GM23338 (cell line): Measurements from ENCODE around the gene DCST2. TPM values are rescaled to one million over a fixed set of nuclear protein-coding genes. Genes with fewer than 3 reads are reported as not detected.

ENCODE experiments used
- ATAC-seq: fragments of 200-7000 bp; cut with Tn5 transposase; 3 replicates; pipeline ENCODE4 v1.9.1; 2020
- DNase-seq: peaks from one replicate; pipeline ENCODE4 v3.0.0-alpha.2; 2015; ENCODE audit warnings: low spot score
- H2AFZ ChIP-seq: fragments of 200-600 bp; sonication (generic); 2 replicates; pipeline ENCODE4 v1.8.0; 2016; ENCODE audit warnings: antibody characterized with exemption, mild to moderate bottlenecking, moderate library complexity
- H3F3A ChIP-seq: fragments of 200-600 bp; sonication (generic); replicated peaks from 2 replicates; pipeline ENCODE4 v1.8.0; 2017; ENCODE audit warnings: antibody characterized with exemption, mixed run types, low read depth
- H3K27ac ChIP-seq: fragments of 200-600 bp; sonication (generic); 2 replicates; pipeline ENCODE4 v1.6.1; 2016; ENCODE audit warnings: low read depth
- H3K27me3 ChIP-seq: fragments of 200-600 bp; sonication (generic); 2 replicates; pipeline ENCODE4 v1.8.0; 2016; ENCODE audit warnings: mild to moderate bottlenecking, mixed run types, moderate library complexity; ENCODE audit not compliant: insufficient read depth
- H3K36me3 ChIP-seq: fragments of 200-600 bp; sonication (generic); 2 replicates; pipeline ENCODE4 v1.8.0; 2016; ENCODE audit warnings: mild to moderate bottlenecking; ENCODE audit not compliant: insufficient read depth
- H3K4me1 ChIP-seq: fragments of 200-600 bp; sonication (generic); 2 replicates; pipeline ENCODE4 v1.8.0; 2016; ENCODE audit warnings: mild to moderate bottlenecking, moderate library complexity; ENCODE audit not compliant: insufficient read depth
- H3K4me2 ChIP-seq: fragments of 200-600 bp; sonication (generic); 2 replicates; pipeline ENCODE4 v1.7.1; 2017; ENCODE audit warnings: mixed run types
- H3K4me3 ChIP-seq: fragments of 200-600 bp; sonication (generic); 2 replicates; pipeline ENCODE4 v1.6.1; 2016; ENCODE audit warnings: mixed run types
- H3K79me2 ChIP-seq: fragments of 200-600 bp; sonication (generic); replicated peaks from 2 replicates; pipeline ENCODE4 v1.8.0; 2017; ENCODE audit warnings: mild to moderate bottlenecking; ENCODE audit not compliant: insufficient read depth
- H3K9me2 ChIP-seq: fragments of 200-600 bp; sonication (generic); 2 replicates; pipeline ENCODE4 v1.8.0; 2017; ENCODE audit not compliant: insufficient read depth
- H4K20me1 ChIP-seq: fragments of 200-600 bp; sonication (generic); replicated peaks from 2 replicates; pipeline ENCODE4 v1.8.0; 2017; ENCODE audit warnings: mild to moderate bottlenecking; ENCODE audit not compliant: insufficient read depth
- H3K27ac Mint-ChIP-seq: 2 replicates; pipeline ENCODE4 v1.8.0; 2020; ENCODE audit warnings: inconsistent platforms, mild to moderate bottlenecking, moderate library complexity, mixed read lengths
- H3K27me3 Mint-ChIP-seq: 3 replicates; pipeline ENCODE4 v1.8.0; 2022; ENCODE audit warnings: low read depth, mild to moderate bottlenecking, moderate library complexity, mixed read lengths, inconsistent platforms; ENCODE audit not compliant: insufficient read depth, poor library complexity
- H3K36me3 Mint-ChIP-seq: 3 replicates; pipeline ENCODE4 v1.8.0; 2021; ENCODE audit warnings: low read depth, mild to moderate bottlenecking, inconsistent platforms, moderate library complexity, mixed read lengths
- H3K4me1 Mint-ChIP-seq: 3 replicates; pipeline ENCODE4 v1.8.0; 2020; ENCODE audit warnings: mild to moderate bottlenecking, inconsistent platforms, mixed read lengths
- H3K4me3 Mint-ChIP-seq: 3 replicates; pipeline ENCODE4 v1.8.0; 2021; ENCODE audit warnings: moderate library complexity, mild to moderate bottlenecking, inconsistent platforms, mixed read lengths
- H3K9me3 Mint-ChIP-seq: 3 replicates; pipeline ENCODE4 v1.8.0; 2020; ENCODE audit warnings: moderate library complexity, mild to moderate bottlenecking, inconsistent platforms, mixed read lengths
- CREB1 ChIP-seq: fragments of 250-450 bp; sonication (Bioruptor Pico); IDR thresholded peaks from 2 replicates; pipeline ENCODE4 v1.5.0; 2020; ENCODE audit warnings: low read depth, mild to moderate bottlenecking, moderate library complexity
- EZH2 ChIP-seq: fragments of 200-600 bp; sonication (generic); IDR thresholded peaks from one replicate; pipeline ENCODE4 v1.8.0; 2017; ENCODE audit warnings: antibody characterized with exemption, mild to moderate bottlenecking, low read depth; ENCODE audit not compliant: unreplicated experiment
- EZH2phosphoT487 ChIP-seq: fragments of 200-600 bp; sonication (generic); IDR thresholded peaks from one replicate; pipeline ENCODE4 v1.8.1; 2018; ENCODE audit warnings: antibody characterized with exemption; ENCODE audit not compliant: unreplicated experiment
- JUNB ChIP-seq: IDR thresholded peaks from one replicate; pipeline ENCODE4 v1.6.1; 2016; ENCODE audit warnings: antibody characterized with exemption; ENCODE audit not compliant: unreplicated experiment
- NANOG ChIP-seq: IDR thresholded peaks from 2 replicates; pipeline ENCODE4 v1.6.1; 2016; ENCODE audit warnings: antibody characterized with exemption, borderline replicate concordance
- POLR2AphosphoS5 ChIP-seq: IDR thresholded peaks from 2 replicates; pipeline ENCODE4 v1.6.1; 2016; ENCODE audit warnings: antibody characterized with exemption, low read depth
- REST ChIP-seq: IDR thresholded peaks from one replicate; pipeline ENCODE4 v1.6.1; 2018; ENCODE audit warnings: antibody characterized with exemption; ENCODE audit not compliant: unreplicated experiment
- STAT1 ChIP-seq: IDR thresholded peaks from one replicate; pipeline ENCODE4 v1.6.1; 2016; ENCODE audit warnings: antibody characterized with exemption; ENCODE audit not compliant: unreplicated experiment
- ZNF114 ChIP-seq: fragments of 250-450 bp; sonication (Bioruptor Pico); IDR thresholded peaks from 2 replicates; pipeline ENCODE4 v1.5.0; 2020; ENCODE audit warnings: mild to moderate bottlenecking, moderate library complexity
- ZNF331 ChIP-seq: fragments of 250-450 bp; sonication (Bioruptor Pico); IDR thresholded peaks from 2 replicates; pipeline ENCODE4 v1.5.0; 2020; ENCODE audit warnings: low read depth, mild to moderate bottlenecking, moderate library complexity
- polyA plus RNA-seq: library from polyadenylated mRNA; unstranded; fragments of >200 nt; fragmentation: Nextera tagmentation; extraction: Ambion mirVana; gene quantifications from 2 replicates; pipeline ENCODE4 v1.2.1, GENCODE V29; 2016
- total RNA-seq: library from RNA; depleted of rRNA; stranded (reverse); fragments of >200 nt; shearing (Covaris generic); gene quantifications from 2 replicates; pipeline ENCODE4 v1.2.3, GENCODE V29; 2014
- TF ChIP-seq, protein P1 (sequence below), 2 experiments: fragments of 200-600 bp in 1 of 2; sonication (generic) in 1 of 2; conservative IDR thresholded peaks; 2 replicates each; pipeline versions ENCODE4 v1.5.1 to v1.6.1; 2016 to 2017; ENCODE audit warnings: antibody characterized with exemption in 2 of 2, low read depth in 2 of 2, mild to moderate bottlenecking in 2 of 2, moderate library complexity in 1 of 2
- TF ChIP-seq, protein P2 (sequence below): IDR thresholded peaks from 2 replicates; pipeline ENCODE4 v1.6.1; 2016; ENCODE audit warnings: antibody characterized with exemption

DCST2 gene
- total and polyA plus RNA-seq, 2 experiments from 2014 or later = 0.78 TPM; not detected in 1

GRCh38 chr1:155012776-155013602 lies 20.6 kb downstream of the DCST2 start:
- peaks cover 9% of the 10 kb centered on the region for H4K20me1 ChIP-seq
- H3K27me3 ChIP-seq = no peaks in the 10 kb centered on the region
- Mint-ChIP-seq H3K4me3 (no peak overlapping the region; the same call in 2 of the 3 replicates), H3K4me1 (peaks cover 58% of the 10 kb centered on the region), H3K36me3 (peaks cover 30% of the 10 kb centered on the region), H3K9me3 (no peaks in the 10 kb centered on the region), H3K27me3 (peaks cover 28% of the 10 kb centered on the region), H3K27ac (peak overlapping the region; percentile 56)
- no peak for DNase-seq
- 0 out of 2 replicates have a peak, but pooled peaks cover 3% of the 10 kb centered on the region for H3F3A ChIP-seq
- H3K4me2 ChIP-seq = peak overlapping the region; percentile 80
- no peaks in the 10 kb centered on the region for H3K36me3 ChIP-seq
- H3K79me2 ChIP-seq = peaks cover 13% of the 10 kb centered on the region
- no peak for TF ChIP-seq ZNF114 (CRISPR knock-in tag)
- TF ChIP-seq CREB1 = no peak
- TF ChIP-seq EZH2 = no peak
- TF ChIP-seq, protein P1, sequence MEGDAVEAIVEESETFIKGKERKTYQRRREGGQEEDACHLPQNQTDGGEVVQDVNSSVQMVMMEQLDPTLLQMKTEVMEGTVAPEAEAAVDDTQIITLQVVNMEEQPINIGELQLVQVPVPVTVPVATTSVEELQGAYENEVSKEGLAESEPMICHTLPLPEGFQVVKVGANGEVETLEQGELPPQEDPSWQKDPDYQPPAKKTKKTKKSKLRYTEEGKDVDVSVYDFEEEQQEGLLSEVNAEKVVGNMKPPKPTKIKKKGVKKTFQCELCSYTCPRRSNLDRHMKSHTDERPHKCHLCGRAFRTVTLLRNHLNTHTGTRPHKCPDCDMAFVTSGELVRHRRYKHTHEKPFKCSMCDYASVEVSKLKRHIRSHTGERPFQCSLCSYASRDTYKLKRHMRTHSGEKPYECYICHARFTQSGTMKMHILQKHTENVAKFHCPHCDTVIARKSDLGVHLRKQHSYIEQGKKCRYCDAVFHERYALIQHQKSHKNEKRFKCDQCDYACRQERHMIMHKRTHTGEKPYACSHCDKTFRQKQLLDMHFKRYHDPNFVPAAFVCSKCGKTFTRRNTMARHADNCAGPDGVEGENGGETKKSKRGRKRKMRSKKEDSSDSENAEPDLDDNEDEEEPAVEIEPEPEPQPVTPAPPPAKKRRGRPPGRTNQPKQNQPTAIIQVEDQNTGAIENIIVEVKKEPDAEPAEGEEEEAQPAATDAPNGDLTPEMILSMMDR (conservative IDR thresholded peaks at IDR 0.05; ENCODE audit: low read depth in 2 of 2) = no peak
- TF ChIP-seq JUNB = no peak
- TF ChIP-seq, protein P2, sequence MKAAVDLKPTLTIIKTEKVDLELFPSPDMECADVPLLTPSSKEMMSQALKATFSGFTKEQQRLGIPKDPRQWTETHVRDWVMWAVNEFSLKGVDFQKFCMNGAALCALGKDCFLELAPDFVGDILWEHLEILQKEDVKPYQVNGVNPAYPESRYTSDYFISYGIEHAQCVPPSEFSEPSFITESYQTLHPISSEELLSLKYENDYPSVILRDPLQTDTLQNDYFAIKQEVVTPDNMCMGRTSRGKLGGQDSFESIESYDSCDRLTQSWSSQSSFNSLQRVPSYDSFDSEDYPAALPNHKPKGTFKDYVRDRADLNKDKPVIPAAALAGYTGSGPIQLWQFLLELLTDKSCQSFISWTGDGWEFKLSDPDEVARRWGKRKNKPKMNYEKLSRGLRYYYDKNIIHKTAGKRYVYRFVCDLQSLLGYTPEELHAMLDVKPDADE = no peak
- peaks cover 50% of the 10 kb centered on the region for H3K4me1 ChIP-seq
- H2AFZ ChIP-seq = no peak overlapping the region
- no peak for ATAC-seq
- H3K27ac ChIP-seq = no peak overlapping the region
- H3K9me2 ChIP-seq = no peaks in the 10 kb centered on the region
- H3K4me3 ChIP-seq = no peak overlapping the region; the same call in 1 of the 2 replicates

GRCh38 chr1:155012026-155012546 lies 21.5 kb downstream of the DCST2 start:
- Mint-ChIP-seq H3K9me3 (no peaks in the 10 kb centered on the region), H3K4me1 (peaks cover 56% of the 10 kb centered on the region), H3K27me3 (peaks cover 22% of the 10 kb centered on the region), H3K4me3 (peak overlapping the region; percentile 55), H3K36me3 (peaks cover 30% of the 10 kb centered on the region), H3K27ac (peak overlapping the region; percentile 92)
- H3K9me2 ChIP-seq = no peaks in the 10 kb centered on the region
- no peaks in the 10 kb centered on the region for H3K27me3 ChIP-seq
- peak overlapping the region; percentile 80 for H3K4me2 ChIP-seq
- peak; percentile 70 for ATAC-seq
- no peak overlapping the region for H2AFZ ChIP-seq
- 0 out of 2 replicates have a peak, but pooled peaks cover 3% of the 10 kb centered on the region for H3F3A ChIP-seq
- H3K4me3 ChIP-seq = peak overlapping the region; percentile 38; the same call in 1 of the 2 replicates
- TF ChIP-seq EZH2 (no peak), REST (peak; percentile 22), JUNB (no peak), EZH2phosphoT487 (no peak), STAT1 (no peak), ZNF114 (CRISPR knock-in tag) (no peak), ZNF331 (CRISPR knock-in tag) (no peak), NANOG (no peak), POLR2AphosphoS5 (peak; percentile 62; the same call in 1 of the 2 replicates)
- TF ChIP-seq, protein P2 = no peak
- TF ChIP-seq, protein P1 (conservative IDR thresholded peaks at IDR 0.05; ENCODE audit: low read depth in 2 of 2) = no peak
- H4K20me1 ChIP-seq = peaks cover 7% of the 10 kb centered on the region
- peaks cover 19% of the 10 kb centered on the region for H3K79me2 ChIP-seq
- DNase-seq = peak; percentile 91
- H3K27ac ChIP-seq = no peak overlapping the region
- H3K4me1 ChIP-seq = peaks cover 48% of the 10 kb centered on the region
- H3K36me3 ChIP-seq = no peaks in the 10 kb centered on the region
